ENCODE data around the gene NEK3.
"Not testable (repeated sequence)": the region's sequence is repeated elsewhere in the genome, so short reads cannot be mapped to it uniquely, and the experiment has no call there.

NEK3 gene

DNA sequence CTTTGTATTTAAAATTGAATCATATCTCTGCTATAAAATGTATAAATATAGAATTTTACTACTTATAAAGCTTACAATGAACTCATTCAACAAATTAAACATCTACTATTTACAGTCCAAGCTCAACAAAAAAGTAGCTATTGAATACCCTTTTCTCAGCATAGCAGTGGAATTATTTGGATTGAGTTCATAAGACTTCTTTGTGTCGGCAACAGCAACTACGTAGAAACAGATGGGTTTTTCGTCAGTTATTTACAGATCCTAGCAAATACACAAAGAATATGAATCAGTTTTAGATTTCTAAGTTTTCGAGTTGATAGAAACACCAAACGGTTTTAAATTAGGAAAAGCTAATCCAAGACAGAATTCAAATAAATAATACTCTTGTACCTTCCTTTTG lies 10.4 kb upstream of the NEK3 start:
- DNase-seq (ENCODE audit: low spot score): no peak

GRCh38 chr13:52165411-52165810 lies 6.0 kb upstream of the NEK3 start:
- DNase-seq (ENCODE audit: low spot score): no peak

- DNase-seq (ENCODE audit: low spot score): no peak
These were observed 5.6 kb upstream of the NEK3 start for GRCh38 chr13:52164989-52165388.

DNA sequence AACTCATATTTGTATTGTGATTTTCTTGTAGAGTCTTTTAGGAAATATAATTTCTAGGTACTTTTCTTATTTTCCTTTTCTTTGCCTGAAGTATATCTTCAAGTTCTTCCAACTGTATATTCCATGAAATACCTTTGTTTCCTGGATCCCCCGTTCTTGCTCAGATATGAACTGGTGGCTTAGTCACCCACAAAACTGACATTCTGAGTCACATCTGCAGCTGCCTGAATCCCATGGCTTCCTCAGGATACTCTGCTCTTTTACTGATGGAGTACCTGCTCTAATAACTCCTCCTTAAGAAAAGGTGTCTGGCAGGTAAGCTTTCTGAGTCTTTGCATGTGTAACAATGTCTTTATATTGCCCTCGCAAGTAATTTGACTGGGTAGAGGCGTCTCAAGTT lies 4.5 kb upstream of the NEK3 start:
- not testable (repeated sequence) for DNase-seq (ENCODE audit: low spot score)

GRCh38 chr13:52162279-52163101 lies 3.1 kb upstream of the NEK3 start:
- no peak for DNase-seq (ENCODE audit: low spot score)

GRCh38 chr13:52161181-52161646 lies 1.8 kb upstream of the NEK3 start:
- no peak for DNase-seq (ENCODE audit: low spot score)

GRCh38 chr13:52160506-52160905 lies 1.1 kb upstream of the NEK3 start:
- no peak for DNase-seq (ENCODE audit: low spot score)

DNA sequence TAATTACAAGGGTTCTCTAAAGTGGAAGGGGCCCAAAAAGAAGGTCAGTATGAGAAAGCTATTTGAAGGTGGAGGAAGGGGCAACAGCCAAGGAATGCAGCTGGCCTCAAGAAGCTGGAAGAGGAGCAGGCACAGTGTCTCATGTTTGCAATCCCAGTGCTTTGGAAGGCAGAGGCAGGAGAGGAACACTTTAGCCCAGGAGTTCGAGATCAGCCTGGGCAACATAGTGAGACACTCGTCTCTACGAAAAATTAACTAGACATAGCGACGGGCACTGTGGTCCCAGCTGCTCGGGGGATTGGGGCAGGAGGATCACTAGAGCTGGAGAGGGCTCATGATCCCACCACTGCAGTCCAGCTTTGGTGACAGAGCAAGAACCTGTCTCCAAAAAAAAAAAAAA lies 656 bp upstream of the NEK3 start:
- no peak for DNase-seq (ENCODE audit: low spot score)

DNA sequence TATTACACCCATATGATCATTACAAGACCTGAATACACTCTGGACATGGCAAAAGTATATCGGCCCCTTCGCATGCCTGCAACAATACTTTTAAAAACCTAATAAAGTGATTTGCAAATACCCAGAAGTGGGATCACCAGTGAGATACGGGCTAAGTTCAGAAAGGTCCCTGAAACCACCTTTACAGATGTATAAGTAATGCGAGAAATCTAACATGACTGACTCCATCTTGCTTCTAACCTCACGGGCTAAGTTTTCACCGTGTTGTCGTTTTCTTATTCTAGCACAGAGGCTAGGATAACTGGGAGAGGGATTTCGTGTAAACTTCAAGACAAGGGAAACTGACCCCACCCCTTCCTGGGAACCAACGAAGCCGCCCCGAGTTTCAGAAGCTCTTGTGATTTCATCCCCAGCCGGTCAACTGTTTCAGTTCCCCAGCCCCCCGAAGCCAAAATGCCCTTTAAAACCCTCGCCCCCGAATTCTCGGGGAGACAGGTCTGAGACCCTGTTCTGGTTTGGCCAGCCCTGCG lies 703 bp downstream of the NEK3 start:
- DNase-seq (ENCODE audit: low spot score): peak; percentile 48

GRCh38 chr13:52156724-52157261 lies 2.6 kb downstream of the NEK3 start:
- peak; percentile 13 for DNase-seq (ENCODE audit: low spot score)

GRCh38 chr13:52155177-52155576 lies 4.2 kb downstream of the NEK3 start:
- DNase-seq (ENCODE audit: low spot score): no peak

- no peak for DNase-seq (ENCODE audit: low spot score)
These were observed 12.2 kb downstream of the NEK3 start for GRCh38 chr13:52147225-52147624.

DNA sequence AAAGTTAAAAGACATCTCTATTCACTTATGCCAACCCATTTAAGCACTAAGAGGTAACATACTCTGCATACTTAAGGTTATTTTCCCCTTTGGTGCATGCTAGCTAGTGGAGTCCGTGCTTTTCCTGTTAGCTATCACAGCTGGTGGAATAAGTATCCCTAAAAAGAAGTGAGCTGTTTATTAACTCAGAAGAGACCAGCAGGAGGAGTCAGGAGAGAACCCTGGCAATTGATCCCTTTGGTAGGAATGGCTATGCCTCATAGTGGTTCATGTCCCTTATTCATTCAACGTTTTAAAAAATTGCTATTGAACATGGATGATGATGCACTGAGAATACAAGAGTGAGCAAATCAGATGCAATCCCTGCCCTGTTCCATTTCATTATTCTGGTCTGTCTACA lies 18.1 kb downstream of the NEK3 start:
- DNase-seq (ENCODE audit: low spot score): no peak

DNA sequence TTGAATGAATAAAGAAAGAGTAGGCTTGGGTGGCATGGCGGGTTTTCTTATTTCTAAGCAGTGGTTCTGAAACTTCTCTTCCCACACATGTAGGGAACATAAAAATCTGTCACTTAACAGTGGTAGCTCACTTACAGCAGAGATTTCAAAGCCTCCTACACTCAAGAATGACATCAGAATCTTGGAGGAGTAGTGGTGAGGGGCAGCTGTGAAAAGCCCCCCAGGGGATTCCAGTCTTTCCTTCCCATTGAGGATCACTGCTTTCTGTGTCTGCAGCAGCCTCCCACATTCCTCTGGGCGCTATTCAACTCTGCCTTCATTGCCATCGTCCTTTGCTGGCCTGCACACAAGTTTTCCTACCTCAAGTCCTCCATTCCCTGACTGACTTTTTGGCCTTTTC lies 21.9 kb downstream of the NEK3 start:
- no peak for DNase-seq (ENCODE audit: low spot score)

DNA sequence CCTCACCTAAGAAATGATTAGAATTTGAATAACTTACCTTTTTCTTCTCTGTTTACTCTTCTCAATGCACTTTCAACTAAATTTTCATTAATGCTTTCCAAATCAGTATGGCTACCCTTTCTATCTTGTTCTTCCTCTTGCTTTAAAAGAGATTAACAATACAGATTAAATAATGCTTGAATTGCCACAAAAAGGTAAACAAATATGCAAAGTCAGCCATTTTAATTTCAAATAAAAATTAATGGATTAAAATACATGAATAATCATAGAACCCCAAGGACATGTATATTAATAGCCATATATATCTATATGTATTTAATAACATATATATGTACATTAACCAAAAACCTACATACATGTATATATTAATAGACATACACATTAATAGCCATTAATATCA lies 22.6 kb downstream of the NEK3 start:
- no peak for DNase-seq (ENCODE audit: low spot score)

GRCh38 chr13:52130641-52131040 lies 28.8 kb downstream of the NEK3 start:
- no peak for DNase-seq (ENCODE audit: low spot score)

GRCh38 chr13:52128714-52129700 lies 30.4 kb downstream of the NEK3 start, which contains the start of gene NEK5:
Gene NEK5, minus strand, starts transcription at chr13:52129073. Its CDS starts 1,591 bp downstream, at chr13:52127482.
- peak; percentile 78 for DNase-seq (ENCODE audit: low spot score)

- DNase-seq (ENCODE audit: low spot score): peak; percentile 77
These were observed 31.4 kb downstream of the NEK3 start for GRCh38 chr13:52127783-52128702.

DNA sequence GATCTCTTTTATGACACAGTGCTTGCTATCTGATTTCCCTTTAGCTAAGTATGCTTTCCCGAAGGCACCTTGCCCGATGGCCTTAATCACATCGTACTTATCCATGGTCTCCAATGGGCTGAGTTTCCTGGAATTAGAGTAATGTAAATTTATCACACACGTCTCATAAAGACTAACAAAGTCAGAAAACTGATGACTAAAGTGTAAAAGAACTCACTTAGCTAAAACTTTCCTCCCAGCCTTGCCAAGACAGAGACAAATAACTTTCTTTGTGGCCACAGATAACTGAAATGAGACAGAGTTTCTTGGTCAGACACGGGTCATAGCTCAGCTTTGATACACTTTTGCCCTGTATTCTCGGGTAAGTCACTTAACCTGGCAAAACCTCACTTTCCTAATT lies 32.0 kb downstream of the NEK3 start:
- no peak for DNase-seq (ENCODE audit: low spot score)

GRCh38 chr13:52125547-52125946 lies 33.9 kb downstream of the NEK3 start:
- DNase-seq (ENCODE audit: low spot score): no peak

DNA sequence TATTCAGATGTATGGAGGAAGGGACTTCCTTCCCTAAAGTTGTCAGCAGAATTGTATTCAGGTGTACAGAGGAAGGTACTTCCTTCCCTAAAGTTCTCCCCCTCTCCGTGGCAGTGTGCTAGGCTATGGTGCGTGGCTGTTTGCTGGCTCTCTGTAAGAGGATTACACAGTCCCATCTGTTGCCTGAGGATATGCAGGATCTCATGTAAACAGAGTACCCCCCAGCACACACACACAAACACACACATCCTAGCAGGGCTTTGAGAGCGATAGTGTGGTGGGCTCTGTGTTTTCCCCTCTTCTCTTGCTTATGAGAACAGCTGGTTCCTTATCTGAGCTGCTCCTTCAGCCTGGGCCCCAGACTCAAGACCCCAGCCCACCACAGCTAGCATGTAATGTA lies 40.8 kb downstream of the NEK3 start:
- no peak for DNase-seq (ENCODE audit: low spot score)

Measured in AG08395 (cell line).